ENCODE data around the gene DHDH.
"Not testable (repeated sequence)": the region's sequence is repeated elsewhere in the genome, so short reads cannot be mapped to it uniquely, and the experiment has no call there.

Gene DHDH

DNA sequence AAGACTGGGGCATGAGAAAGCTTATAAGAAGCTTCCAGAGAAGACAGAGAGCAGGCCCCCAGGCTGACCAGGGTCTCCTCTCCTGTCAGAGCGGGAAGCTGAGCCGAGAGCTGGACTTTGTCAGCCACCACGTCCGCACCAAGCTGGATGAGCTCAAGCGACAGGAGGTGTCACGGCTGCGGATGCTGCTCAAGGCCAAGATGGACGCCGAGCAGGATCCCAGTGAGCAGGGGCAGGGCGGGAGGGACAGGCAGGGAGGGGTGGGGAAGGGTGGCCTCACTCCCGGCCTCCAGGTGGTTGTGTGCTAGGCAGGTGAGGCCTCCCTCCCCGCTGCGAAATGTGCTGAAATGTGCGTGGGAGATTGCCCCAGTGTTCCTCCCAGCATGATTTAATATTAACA is 27.8 kb upstream of the DHDH start:
- Histone ChIP-seq H3K4me3 (no peak overlapping the region), H3K27ac (no peak overlapping the region), H3K4me1 (peaks cover 0 to 26% (median 23%) of the 10 kb centered on the region in 4 donors), H3K9me3 (no peaks in the 10 kb centered on the region), H3K36me3 (peaks cover 55 to 78% (median 65%) of the 10 kb centered on the region in 3 donors), H3K27me3 (no peaks in the 10 kb centered on the region)
- intact Hi-C loops (cut with DNase I; ENCODE audit: low total_unique reads) = no loop called here
- TF ChIP-seq, protein P1, sequence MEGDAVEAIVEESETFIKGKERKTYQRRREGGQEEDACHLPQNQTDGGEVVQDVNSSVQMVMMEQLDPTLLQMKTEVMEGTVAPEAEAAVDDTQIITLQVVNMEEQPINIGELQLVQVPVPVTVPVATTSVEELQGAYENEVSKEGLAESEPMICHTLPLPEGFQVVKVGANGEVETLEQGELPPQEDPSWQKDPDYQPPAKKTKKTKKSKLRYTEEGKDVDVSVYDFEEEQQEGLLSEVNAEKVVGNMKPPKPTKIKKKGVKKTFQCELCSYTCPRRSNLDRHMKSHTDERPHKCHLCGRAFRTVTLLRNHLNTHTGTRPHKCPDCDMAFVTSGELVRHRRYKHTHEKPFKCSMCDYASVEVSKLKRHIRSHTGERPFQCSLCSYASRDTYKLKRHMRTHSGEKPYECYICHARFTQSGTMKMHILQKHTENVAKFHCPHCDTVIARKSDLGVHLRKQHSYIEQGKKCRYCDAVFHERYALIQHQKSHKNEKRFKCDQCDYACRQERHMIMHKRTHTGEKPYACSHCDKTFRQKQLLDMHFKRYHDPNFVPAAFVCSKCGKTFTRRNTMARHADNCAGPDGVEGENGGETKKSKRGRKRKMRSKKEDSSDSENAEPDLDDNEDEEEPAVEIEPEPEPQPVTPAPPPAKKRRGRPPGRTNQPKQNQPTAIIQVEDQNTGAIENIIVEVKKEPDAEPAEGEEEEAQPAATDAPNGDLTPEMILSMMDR (IDR thresholded peaks at IDR 0.05) = no peak
- DNase-seq = no peak

DNA sequence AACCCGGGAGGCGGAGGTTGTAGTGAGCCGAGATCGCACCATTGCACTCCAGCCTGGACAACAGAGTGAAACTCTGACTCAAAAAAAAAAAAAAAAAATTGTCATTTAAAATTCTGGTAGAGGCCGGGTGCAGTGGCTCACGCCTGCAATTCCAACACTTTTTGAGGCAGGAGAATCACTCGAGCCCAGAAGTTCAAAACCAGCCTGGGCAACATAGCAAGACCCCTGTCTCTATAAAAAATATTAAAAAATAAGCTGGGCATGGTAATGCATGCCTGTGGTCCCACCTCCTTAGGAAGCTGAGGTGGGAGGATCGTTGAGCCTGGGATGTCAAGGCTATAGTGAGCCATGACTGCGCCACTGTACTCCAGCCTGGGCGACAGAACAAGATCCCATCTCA is 27.2 kb upstream of the DHDH start:
- Histone ChIP-seq H3K27me3 (no peaks in the 10 kb centered on the region), H3K27ac (no peak overlapping the region)
- intact Hi-C loops (cut with DNase I; ENCODE audit: low total_unique reads) = no loop called here

DNA sequence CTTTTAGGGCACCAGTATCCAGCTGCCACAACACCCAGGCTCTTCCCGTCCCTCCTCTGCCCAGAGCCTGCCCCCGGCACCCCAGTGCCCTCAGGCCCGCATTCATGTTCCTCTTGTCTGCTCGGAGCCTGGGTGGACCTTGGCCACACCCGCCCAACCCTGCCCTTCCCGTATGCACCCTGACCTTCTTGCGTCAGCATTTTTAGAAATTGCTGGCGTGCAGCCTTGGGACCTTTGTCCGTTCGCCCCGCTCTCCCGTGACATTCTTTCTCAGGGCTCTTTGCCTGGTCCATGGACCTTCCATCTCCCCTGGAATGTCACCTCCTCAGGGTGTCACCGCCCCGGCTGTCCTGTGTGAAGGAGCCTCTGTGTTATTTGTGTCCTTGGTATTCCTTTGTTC is 25.8 kb upstream of the DHDH start:
- Histone ChIP-seq H3K4me3 (no peak overlapping the region), H3K36me3 (peaks cover 75 to 94% (median 84%) of the 10 kb centered on the region in 3 donors), H3K9me3 (no peaks in the 10 kb centered on the region), H3K27me3 (no peaks in the 10 kb centered on the region), H3K27ac (no peak overlapping the region), H3K4me1 (peaks cover 0 to 7% (median 5%) of the 10 kb centered on the region in 4 donors)
- intact Hi-C loops (cut with DNase I; ENCODE audit: low total_unique reads) = no loop called here
- DNase-seq = no peak
- TF ChIP-seq, protein P1 (IDR thresholded peaks at IDR 0.05) = no peak

More for the DNA sequence above, 27.2 kb upstream of the DHDH start:
- H3K4me3 ChIP-seq = no peak overlapping the region
- no peaks in the 10 kb centered on the region for H3K9me3 ChIP-seq
- peaks cover 61 to 84% (median 71%) of the 10 kb centered on the region in 3 donors for H3K36me3 ChIP-seq
- no peak for DNase-seq
- TF ChIP-seq, protein P1 (IDR thresholded peaks at IDR 0.05) = no peak
- H3K4me1 ChIP-seq = peaks cover 0 to 19% (median 17%) of the 10 kb centered on the region in 4 donors

DNA sequence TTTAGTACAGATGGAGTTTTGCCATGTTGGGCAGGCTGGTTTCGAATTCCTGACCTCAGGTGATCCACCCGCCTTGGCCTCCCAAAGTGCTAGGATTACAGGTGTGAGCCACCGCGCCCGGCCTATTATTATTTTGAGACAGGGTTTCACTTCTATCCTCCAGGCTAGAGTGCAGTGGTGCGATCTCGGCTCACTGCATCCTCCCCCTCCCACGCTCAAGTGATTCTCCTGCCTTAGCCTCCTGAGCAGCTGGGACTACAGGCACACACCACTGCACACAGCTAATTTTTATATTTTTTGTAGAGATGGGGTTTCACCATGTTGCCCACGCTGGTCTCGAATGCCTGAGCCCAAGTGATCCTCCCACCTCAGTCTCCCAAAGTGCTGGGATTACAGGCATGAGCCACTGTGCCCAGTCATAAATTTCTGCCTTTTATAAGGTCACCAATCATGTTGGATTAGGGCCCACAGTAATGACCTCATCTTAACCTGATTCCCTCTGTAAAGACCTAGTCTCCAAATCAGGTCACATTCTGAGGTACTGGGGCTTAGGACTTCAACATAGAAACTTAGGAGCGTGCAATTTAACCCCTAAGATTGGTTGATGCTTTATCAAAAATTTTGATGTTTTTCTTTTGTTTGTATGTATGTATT is 23.9 kb upstream of the DHDH start:
- H3K27ac ChIP-seq; H3K4me1 ChIP-seq; intact Hi-C loops (cut with DNase I; ENCODE audit: low total_unique reads); H3K27me3 ChIP-seq; H3K9me3 ChIP-seq; H3K4me3 ChIP-seq; DNase-seq: not testable (repeated sequence)
- H3K36me3 ChIP-seq = peaks cover 89 to 100% (median 98%) of the 10 kb centered on the region in 3 donors

DNA sequence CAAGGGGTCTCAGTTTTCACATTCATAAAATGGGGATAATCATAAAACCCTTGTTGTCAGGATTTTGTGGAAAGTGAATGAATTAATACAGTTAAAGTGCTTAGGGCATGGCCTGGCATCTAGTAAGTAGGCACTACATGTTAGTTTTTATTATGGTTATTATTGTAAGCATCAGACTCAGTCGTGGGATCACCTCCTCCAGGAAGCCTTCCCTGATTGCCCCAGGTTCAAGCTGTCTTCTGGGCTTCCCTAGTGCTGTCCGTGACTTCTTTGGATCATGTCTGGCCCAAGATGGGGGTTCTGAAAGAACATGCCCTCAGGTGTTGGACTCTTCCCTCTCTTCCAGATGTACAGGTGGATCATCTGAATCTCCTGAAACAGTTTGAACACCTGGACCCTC is 22.7 kb upstream of the DHDH start:
- no peaks in the 10 kb centered on the region for H3K9me3 ChIP-seq
- no peaks in the 10 kb centered on the region for H3K27me3 ChIP-seq
- intact Hi-C loops (cut with DNase I; ENCODE audit: low total_unique reads) = no loop called here
- no peak overlapping the region for H3K27ac ChIP-seq
- peaks cover 89 to 100% (median 98%) of the 10 kb centered on the region in 3 donors for H3K36me3 ChIP-seq
- TF ChIP-seq, protein P1 (IDR thresholded peaks at IDR 0.05) = no peak
- no peaks in the 10 kb centered on the region for H3K4me1 ChIP-seq
- no peak overlapping the region for H3K4me3 ChIP-seq
- DNase-seq = no peak

DNA sequence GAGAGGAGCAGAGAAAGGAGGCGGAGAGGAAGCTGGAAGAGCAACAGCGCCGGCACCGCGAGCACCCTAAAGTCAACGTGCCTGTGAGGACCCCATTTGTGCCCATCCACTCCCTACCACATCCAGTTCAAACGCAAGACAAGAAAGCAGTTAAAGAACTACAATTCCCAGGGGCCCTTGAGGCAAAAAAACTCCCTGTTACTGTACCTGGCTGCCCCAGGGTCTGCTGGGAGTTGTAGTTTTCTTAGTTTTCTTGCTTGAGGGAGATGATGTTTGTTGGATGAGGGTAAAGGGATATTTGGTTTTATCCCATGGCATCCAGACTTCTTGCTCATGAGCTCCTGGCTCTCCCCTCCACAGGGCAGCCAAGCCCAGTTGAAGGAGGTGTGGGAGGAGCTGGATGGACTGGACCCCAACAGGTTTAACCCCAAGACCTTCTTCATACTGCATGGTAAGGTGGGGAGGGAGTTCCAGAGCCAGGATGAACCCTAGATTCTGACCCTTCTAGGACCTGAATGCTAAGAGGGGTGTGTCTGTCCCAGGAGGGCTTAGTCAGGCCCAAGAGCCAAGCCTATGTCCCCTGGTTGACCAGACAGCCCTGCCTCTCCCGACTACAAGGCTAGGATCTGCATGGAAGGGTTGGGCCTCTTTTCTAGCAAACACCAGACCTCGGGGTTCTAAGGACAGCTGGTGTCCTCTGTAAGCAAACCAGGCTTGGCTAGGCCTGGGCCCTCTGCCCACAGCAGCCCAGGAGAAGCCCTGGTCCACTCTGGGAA is 20.2 kb upstream of the DHDH start:
- DNase-seq = no peak
- Histone ChIP-seq H3K36me3 (peaks cover 84 to 100% (median 94%) of the 10 kb centered on the region in 3 donors), H3K9me3 (no peaks in the 10 kb centered on the region), H3K27me3 (no peaks in the 10 kb centered on the region), H3K4me3 (no peak overlapping the region), H3K4me1 (no peaks in the 10 kb centered on the region), H3K27ac (no peak overlapping the region)
- TF ChIP-seq, protein P1 (IDR thresholded peaks at IDR 0.05) = no peak
- intact Hi-C loops (cut with DNase I; ENCODE audit: low total_unique reads) = no loop called here
